ENCODE data around the gene PPP2R5A.

PPP2R5A gene

DNA sequence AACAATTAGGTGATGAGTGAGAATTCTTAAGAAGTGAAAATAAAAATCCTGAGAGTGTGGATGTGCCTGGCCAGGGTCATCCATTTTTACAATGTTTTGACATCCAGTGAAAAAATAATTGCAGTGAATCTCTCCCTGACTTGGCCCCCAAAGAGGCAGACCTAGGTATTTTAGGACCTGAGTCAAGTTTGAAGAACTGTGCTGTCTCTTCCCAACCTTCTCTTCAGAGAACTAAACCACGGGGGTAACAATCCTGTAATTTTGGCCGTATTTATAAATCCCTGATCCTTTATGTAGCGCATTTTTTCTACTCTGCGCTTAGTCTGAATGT lies 43.3 kb upstream of the PPP2R5A start:
- no peak for TF ChIP-seq CTCF (conservative IDR thresholded peaks at IDR 0.05; ENCODE audit: control insufficient read depth, insufficient read depth, low read depth, low read length)
- no peak for DNase-seq (ENCODE audit: low read depth)
- H3K4me3 ChIP-seq (ENCODE audit: control insufficient read depth, low read depth, low read length) = no peak overlapping the region

DNA sequence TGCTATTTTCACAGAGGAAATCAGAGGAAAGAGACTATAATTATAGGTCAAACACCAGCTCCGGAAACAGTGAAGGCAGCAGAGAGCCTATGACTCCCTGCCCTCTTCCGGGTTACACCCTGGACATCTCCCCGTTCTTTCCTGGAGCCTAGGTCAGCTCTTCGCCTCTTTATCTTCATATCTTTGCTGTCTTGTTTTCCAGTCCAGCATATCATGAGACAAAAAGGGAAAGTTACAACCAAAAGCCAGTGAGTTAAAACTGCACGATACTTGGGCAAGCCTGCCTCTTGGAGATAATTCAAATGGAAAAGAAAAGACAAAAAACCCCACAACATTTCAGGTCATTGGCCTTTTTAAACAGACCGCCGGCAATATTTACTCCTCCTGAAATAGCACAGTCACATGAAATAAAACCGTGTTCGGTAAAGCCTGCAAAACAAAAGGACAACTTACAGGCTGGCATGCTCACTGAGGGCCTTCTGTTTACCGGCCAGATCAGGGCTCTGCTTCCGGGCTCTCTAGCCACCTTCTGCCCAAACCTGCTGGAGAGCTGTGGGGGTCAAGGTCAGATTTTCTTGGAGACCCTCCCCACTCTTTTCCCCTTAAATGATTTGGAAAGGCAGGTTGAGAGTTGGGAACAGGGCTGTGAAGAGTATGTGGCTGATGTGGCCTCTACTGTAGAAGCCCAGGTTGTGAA lies 42.8 kb upstream of the PPP2R5A start:
- TF ChIP-seq CTCF (conservative IDR thresholded peaks at IDR 0.05; ENCODE audit: control insufficient read depth, insufficient read depth, low read depth, low read length) = no peak
- H3K4me3 ChIP-seq (ENCODE audit: control insufficient read depth, low read depth, low read length) = no peak overlapping the region
- DNase-seq (ENCODE audit: low read depth) = no peak

DNA sequence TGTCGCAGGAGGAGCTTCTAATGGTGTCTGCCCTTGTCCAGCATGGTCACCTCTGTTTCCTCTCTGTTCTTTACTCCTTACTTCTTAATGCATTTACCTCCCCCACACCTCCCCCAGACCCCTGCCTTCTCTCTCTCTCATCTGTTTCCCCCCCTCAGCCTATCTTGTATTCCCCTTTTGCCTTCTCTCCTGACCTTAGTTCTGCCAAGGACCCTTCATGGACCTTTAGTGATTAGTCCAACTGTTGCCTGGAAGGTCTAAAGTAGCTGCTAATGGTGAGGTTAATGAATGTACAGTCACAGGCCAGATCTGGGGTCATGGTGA lies 42.3 kb upstream of the PPP2R5A start:
- DNase-seq (ENCODE audit: low read depth) = no peak
- no peak overlapping the region for H3K4me3 ChIP-seq (ENCODE audit: control insufficient read depth, low read depth, low read length)
- no peak for TF ChIP-seq CTCF (conservative IDR thresholded peaks at IDR 0.05; ENCODE audit: control insufficient read depth, insufficient read depth, low read depth, low read length)

DNA sequence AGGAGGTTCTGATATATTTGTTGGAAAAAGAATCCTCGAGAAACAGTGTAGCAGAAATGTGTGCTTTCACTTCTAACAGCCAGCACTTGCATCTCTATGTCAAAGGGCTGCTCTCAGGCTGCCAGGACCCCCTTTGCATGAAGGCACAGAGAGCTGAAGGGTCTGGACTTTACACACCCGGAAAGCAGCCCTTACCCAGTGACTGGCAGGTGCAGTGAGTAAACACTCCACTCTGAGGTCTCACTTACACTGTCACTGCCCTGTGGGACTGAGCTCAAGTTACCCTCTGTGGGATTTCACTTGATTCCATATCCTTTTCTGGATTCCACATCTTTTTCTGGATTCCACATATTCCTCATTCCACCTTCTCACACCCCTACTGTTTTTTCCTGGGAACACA lies 40.8 kb upstream of the PPP2R5A start:
- H3K4me3 ChIP-seq (ENCODE audit: control insufficient read depth, low read depth, low read length) = no peak overlapping the region
- TF ChIP-seq CTCF (conservative IDR thresholded peaks at IDR 0.05; ENCODE audit: control insufficient read depth, insufficient read depth, low read depth, low read length) = no peak
- no peak for DNase-seq (ENCODE audit: low read depth)

- no peak for TF ChIP-seq CTCF (conservative IDR thresholded peaks at IDR 0.05; ENCODE audit: control insufficient read depth, insufficient read depth, low read depth, low read length)
- no peak overlapping the region for H3K4me3 ChIP-seq (ENCODE audit: control insufficient read depth, low read depth, low read length)
- peak; percentile 37 for DNase-seq (ENCODE audit: low read depth)
Measured at GRCh38 chr1:212247179-212247721, 38.0 kb upstream of the PPP2R5A start.

- no peak overlapping the region for H3K4me3 ChIP-seq (ENCODE audit: control insufficient read depth, low read depth, low read length)
- no peak for TF ChIP-seq CTCF (conservative IDR thresholded peaks at IDR 0.05; ENCODE audit: control insufficient read depth, insufficient read depth, low read depth, low read length)
- DNase-seq (ENCODE audit: low read depth) = no peak
Measured at GRCh38 chr1:212247988-212248387, 37.2 kb upstream of the PPP2R5A start.

Measured in fibroblast of mammary gland (primary cell).